ENCODE results near the gene PDE5A. TPM values are rescaled to one million over a fixed set of nuclear protein-coding genes. Genes with fewer than 3 reads are reported as not detected.
"Not testable (repeated sequence)": the region's sequence is repeated elsewhere in the genome, so short reads cannot be mapped to it uniquely, and the experiment has no call there.

The PDE5A gene
- total RNA-seq, 6 experiments from 2014 or later = 0.56 to 2.4 (median 0.91) TPM

DNA sequence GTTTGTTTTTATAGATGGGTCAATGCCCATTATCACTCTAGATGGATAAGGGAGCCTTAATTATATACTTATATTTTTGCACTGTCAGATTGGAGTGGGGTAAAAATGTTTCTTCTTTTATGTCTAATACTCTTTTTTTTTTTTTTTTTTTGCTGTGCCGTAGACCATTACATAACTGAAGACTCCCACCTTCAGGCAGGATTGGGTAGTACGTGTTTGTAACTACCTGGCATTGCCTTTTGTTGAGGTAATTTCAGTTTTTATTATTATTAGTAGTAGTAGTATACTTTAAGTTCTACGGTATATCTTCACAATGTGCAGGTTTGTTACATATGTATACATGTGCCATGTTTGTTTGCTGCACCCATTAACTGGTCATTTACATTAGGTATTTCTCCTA lies 165.9 kb downstream of the PDE5A start:
- DNase-seq; H3K9me3 ChIP-seq; H3K36me3 ChIP-seq; intact Hi-C loops (cut with DNase I); H3K4me3 ChIP-seq; ATAC-seq; H3K4me1 ChIP-seq; H3K27me3 ChIP-seq; H3K27ac ChIP-seq: not testable (repeated sequence)
- WGBS (ENCODE audit: insufficient coverage, low coverage, low lambda C conversion rate, missing lambda C conversion rate) = 66% methylated on average over 3 of the region's 3 CpGs
- TF ChIP-seq, protein P1, sequence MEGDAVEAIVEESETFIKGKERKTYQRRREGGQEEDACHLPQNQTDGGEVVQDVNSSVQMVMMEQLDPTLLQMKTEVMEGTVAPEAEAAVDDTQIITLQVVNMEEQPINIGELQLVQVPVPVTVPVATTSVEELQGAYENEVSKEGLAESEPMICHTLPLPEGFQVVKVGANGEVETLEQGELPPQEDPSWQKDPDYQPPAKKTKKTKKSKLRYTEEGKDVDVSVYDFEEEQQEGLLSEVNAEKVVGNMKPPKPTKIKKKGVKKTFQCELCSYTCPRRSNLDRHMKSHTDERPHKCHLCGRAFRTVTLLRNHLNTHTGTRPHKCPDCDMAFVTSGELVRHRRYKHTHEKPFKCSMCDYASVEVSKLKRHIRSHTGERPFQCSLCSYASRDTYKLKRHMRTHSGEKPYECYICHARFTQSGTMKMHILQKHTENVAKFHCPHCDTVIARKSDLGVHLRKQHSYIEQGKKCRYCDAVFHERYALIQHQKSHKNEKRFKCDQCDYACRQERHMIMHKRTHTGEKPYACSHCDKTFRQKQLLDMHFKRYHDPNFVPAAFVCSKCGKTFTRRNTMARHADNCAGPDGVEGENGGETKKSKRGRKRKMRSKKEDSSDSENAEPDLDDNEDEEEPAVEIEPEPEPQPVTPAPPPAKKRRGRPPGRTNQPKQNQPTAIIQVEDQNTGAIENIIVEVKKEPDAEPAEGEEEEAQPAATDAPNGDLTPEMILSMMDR (IDR thresholded peaks at IDR 0.05) = peak in 1 of 4 donors; percentile 11

DNA sequence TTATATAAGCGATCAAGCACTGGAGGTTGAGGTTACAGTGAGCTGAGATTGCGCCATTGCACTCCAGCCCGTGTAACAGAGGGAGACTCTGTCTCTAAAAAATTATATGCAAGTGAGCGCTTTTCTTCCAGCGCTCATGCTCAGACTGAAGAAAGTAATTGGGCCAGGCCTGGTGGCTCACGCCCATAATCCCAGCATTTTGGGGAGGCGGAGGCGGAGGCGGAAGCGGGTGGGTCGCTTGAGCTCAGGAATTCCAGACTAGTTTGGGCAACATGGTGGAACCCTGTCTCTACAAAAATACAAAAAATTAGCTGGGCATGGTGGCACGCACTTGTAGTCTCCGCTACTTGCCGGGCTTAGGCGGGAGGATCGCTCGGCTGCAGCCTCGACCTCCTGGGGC lies 172.9 kb downstream of the PDE5A start:
- DNase-seq = peak in 2 of 3 donors; percentile 44 to 51
- H3K27me3 ChIP-seq; H3K9me3 ChIP-seq; H3K4me1 ChIP-seq; H3K27ac ChIP-seq; H3K36me3 ChIP-seq; ATAC-seq; intact Hi-C loops (cut with DNase I): not testable (repeated sequence)
- peak overlapping the region in 2 of 3 donors; percentile 58 to 85 for H3K4me3 ChIP-seq
- WGBS (ENCODE audit: insufficient coverage, low coverage, low lambda C conversion rate, missing lambda C conversion rate) = 19% methylated on average over 4 of the region's 18 CpGs

DNA sequence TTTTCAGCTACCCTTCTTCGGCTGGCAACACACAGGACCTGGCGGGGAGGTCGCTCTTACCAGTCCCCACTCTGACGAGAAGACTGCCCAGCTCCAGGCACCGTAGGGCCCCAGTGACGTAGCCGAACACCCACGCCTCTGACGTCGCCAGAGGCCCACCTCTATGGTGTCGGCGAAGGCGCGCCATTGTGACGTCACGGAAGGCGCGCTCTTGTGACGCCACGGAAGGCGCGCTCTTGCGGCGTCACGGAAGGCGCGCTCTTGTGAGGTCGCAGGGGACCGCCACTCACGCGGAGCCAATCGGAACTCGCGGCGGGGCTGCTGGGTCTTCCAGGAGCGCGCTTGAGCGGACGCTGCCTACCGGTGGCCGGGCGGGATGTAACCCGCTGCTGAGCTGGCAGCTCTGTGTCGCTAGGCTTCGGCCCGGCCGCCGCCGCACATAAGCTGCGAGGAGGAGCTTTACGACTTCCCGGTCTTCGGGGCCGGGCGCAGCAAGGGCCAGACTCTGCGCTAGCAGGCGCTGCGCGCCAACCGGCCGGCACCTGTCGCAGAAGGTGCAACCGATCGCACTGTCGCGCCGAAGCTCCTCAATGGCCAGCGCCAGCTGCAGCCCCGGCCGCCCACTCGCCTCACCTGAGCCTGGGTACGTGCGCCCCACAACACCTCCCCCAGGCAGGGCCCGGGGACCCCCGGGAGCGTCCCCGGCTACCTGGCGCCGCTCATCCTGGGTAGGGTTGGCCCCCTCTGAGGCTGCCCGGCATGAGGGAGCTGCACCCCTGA lies 173.9 kb downstream of the PDE5A start:
- peak; percentile 97 for DNase-seq
- peak; percentile 67 for TF ChIP-seq POLR2A (IDR thresholded peaks at IDR 0.05)
- TF ChIP-seq, protein P1 (IDR thresholded peaks at IDR 0.05) = peak; percentile 7 to 22 (median 10)
- intact Hi-C loops (cut with DNase I); H3K4me1 ChIP-seq; H3K36me3 ChIP-seq; H3K9me3 ChIP-seq; H3K27me3 ChIP-seq: not testable (repeated sequence)
- 0% methylated on average over 8 of the region's 80 CpGs for WGBS (ENCODE audit: insufficient coverage, low coverage, low lambda C conversion rate, missing lambda C conversion rate)
- Histone ChIP-seq H3K4me3 (peak overlapping the region; percentile 58 to 87 (median 85)), H3K27ac (peak overlapping the region; percentile 82 to 97 (median 96))
- peak; percentile 100 for ATAC-seq

DNA sequence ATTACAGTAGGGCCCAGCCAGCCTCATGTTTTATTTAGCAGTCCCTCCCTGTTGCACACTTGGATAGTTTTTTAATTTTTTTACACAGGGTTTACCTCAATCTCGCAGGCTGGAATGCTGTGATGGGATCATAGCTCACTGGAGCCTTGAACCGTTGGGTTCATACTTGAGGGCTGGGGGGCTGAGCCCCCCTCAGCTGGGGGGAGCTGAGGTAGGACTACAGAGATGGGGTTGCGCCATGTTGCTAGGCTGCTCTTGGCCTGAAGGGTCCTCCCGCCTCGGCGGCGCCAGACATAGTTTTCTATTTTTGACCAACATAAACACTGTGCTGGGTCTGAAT lies 174.5 kb downstream of the PDE5A start:
- Histone ChIP-seq H3K4me3 (peak overlapping the region; percentile 58 to 87 (median 85)), H3K27ac (peak overlapping the region; percentile 82 to 97 (median 96))
- DNase-seq; H3K36me3 ChIP-seq; H3K27me3 ChIP-seq; intact Hi-C loops (cut with DNase I); H3K9me3 ChIP-seq; H3K4me1 ChIP-seq: not testable (repeated sequence)
- 2% methylated on average over 7 of the region's 7 CpGs for WGBS (ENCODE audit: insufficient coverage, low coverage, low lambda C conversion rate, missing lambda C conversion rate)
- peak in 2 of 4 donors; percentile 26 to 31 for ATAC-seq

DNA sequence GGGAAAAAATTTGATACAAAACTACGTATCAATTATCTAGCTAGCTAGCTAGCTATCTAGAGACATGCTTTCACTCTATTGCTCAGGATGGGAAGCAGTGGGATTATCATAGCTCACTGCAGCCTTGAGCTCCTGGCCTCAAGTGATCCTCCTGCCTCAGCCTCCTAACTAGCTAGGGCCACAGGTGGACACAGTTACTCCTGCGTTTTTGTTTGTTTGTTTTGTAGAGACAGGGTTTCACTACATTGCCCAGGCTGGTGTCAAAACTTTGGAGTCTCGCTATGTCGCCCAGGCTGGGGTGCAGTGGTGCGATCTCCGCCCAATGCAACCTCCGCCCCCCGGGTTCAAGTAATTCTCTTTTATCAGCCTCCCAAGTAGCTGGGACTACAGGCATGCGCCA lies 175.3 kb downstream of the PDE5A start:
- WGBS (ENCODE audit: insufficient coverage, low coverage, low lambda C conversion rate, missing lambda C conversion rate) = 83% methylated on average over 2 of the region's 9 CpGs
- ATAC-seq; intact Hi-C loops (cut with DNase I); H3K27me3 ChIP-seq; H3K36me3 ChIP-seq; H3K27ac ChIP-seq; H3K9me3 ChIP-seq; H3K4me3 ChIP-seq; H3K4me1 ChIP-seq; DNase-seq: not testable (repeated sequence)

DNA sequence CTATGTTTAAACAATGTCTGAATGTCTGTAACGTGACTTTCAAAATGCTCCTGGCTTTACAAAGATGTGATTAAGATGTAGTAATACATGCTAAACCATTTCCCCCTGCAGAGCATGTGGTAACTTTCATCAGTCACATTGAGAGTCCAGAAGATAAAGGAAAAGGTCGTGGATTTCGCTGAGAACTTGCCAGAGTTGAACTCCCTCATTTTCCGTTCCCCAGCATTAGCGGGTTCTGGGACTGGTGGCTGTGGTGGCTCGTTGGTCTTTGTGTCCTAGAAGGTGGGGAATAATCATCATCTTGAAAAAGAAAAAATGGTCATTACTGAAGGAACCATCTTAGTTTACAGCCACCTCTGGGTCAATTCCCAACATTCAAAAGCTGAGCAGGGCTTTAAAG lies 178.8 kb downstream of the PDE5A start:
- H3K4me1 ChIP-seq; H3K36me3 ChIP-seq; H3K9me3 ChIP-seq; DNase-seq; H3K27me3 ChIP-seq; H3K4me3 ChIP-seq; ATAC-seq; H3K27ac ChIP-seq; intact Hi-C loops (cut with DNase I): not testable (repeated sequence)
- WGBS (ENCODE audit: insufficient coverage, low coverage, low lambda C conversion rate, missing lambda C conversion rate) = 81% methylated on average over 5 of the region's 6 CpGs

Small RNA genes within 50 kb of the gene (small RNA-seq; reads per million reads assigned to genes)
- 0 reads per million in 2 experiments for gene RF00614
